ENCODE results near the gene PDCL3.
A peak's percentile ranks its signal among the peaks of the same experiment; 100 is the strongest.

The PDCL3 gene

GRCh38 chr2:100561191-100561590, 1.6 kb upstream of the PDCL3 start:
- DNase-seq, result no peak

GRCh38 chr2:100563407-100564247, 834 bp downstream of the PDCL3 start:
- DNase-seq, result no peak

DNA sequence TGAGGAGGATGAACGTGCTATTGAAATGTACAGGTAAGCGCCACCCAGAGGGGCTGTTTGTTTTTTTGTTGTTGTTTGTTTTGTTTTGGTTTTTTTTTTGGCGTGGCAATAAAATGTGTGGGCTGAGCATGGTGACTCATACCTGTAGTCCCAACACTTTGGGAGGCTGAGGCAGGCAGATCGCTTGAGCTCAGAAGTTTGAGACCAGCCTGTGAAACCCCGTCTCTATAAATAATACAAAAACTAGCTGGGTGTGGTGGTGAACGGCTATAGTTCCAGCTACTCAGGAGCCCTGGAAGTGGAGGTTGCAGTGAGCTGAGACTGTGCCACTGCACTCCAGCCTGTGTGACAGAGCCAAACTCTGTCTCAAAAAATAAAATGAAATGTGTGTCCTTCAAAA, 6.2 kb downstream of the PDCL3 start:
- DNase-seq, result no peak

DNA sequence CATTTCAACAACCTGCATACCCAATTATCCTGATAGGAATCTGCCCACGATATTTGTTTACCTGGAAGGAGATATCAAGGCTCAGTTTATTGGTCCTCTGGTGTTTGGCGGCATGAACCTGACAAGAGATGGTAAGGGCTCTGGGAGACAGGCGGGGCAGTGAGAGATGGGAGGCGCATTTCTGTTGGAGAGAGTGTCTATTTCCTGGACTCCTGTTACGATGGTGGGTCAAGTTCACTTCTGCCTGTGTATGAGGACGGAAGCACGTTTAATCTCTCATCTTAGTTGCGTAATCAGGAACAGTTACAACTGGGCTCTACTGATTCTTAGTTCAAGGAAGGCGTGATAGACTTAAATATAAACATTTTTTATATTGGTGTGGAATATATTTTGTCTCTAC, 8.9 kb downstream of the PDCL3 start:
- DNase-seq, result no peak

GRCh38 chr2:100577777-100578176, 15.0 kb downstream of the PDCL3 start:
- DNase-seq, result no peak

DNA sequence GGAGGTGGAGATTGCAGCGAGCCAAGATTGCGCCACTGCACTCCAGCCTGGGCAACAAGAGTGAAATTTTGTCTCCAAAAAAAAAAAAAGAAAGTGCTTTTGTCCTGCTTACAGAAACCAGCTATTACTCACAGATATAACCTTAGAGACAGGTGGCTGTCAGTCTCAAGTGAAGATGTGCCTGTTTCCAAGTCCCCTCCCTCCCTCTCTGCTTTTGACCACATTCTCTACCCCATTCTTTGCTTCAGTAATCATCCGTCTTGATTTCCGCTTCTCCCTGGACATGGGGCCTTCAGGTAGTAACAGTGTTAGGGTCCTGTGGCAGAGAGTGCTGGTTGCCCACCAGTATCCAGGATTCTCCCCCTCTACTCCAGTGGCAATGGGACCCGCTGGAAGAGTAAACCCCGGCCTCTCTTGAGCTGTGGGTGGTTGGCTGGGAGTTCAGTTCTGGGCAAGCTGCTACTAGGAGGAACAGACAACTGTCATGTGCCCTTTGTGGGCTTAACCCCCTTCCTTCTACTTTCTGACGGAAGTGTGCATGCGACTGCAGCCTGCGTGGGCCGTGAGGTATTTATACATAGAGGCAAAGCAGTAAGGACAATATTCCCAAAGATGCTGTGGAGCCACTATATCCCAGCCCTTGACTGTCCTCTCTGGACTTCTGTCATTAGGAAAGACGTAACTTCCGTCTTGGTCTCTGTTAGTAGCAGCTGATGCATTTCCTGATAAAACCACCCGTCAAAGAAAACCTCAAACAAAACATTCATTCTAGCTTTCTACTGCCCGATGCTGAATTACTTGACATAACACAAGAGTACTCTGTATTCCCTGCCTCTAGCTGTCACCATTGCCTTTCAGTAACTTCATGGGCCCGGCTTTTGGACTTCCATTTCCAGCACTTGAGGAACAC, 17.8 kb downstream of the PDCL3 start:
- peak; percentile 72 for DNase-seq

- DNase-seq, result no peak
Measured at GRCh38 chr2:100581277-100581612, 18.5 kb downstream of the PDCL3 start.

DNA sequence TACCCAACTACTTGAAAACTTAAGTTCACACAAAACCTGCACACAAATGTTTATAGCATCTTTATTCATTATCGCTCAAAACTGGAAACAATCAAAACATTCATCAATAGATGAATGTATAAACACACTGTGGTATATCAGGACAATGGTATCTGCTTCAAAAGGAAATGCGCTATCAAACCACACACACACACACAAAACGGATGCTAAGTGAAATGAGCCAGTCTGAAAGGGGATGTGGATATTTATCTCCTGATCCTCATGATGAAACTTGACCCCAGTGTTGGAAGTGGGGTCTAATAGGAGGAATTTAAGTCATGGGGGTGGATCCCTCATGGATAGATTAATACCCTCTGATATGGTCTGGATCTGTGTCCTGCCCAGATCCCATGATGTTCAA, 22.0 kb downstream of the PDCL3 start:
- no peak for DNase-seq

DNA sequence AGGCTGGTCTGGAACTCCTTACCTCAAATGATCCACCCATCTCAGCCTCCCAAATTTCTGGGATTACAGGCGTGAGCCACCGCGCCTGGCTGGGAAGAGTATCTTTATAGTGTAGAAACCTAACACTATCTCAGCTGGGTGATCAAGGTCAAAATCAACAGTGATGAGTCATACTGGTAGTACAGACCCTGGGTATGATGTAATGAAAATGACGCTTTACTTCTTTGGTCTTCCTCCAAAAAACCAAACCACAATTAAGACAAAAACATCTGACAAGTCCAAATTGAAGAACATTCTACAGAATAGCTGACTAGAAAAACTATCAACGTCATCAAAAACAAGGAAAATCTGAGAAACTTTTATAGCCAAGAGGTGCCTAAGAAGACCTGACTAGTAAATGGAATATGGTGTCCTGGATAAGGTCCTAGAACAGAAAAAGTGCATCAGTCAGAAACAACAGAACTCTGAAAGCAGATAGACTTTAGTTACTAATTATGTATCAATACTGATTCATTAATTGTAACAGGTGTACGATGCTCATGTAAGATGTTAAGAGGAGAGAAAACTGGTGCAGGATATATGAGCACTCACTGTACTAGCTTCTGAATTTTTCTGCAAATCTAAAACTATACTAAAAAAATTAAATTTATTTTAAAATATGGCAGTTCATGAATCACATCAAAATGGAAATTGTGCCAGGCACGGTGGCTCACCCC, 25.4 kb downstream of the PDCL3 start:
- DNase-seq, result peak; percentile 56

GRCh38 chr2:100589527-100589926, 26.7 kb downstream of the PDCL3 start:
- no peak for DNase-seq

DNA sequence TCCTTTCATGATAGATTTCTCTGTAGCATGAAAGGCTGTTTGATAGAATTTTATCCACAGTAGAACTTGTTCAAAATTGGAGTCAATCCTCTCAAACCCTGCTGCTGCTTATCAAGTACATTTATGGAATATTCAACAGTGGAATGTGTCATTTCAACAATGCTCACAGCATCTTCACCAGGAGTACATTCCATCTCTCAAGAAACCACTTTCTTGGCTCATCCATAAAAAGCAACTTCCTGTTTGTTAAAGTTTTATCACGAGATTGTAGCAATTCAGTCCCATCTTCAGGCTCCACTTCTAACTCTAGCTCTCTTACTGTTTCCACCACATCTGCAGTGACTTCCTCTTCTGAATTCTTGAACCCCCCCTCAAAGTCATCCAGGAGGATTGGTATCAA, 29.4 kb downstream of the PDCL3 start:
- no peak for DNase-seq

GRCh38 chr2:100596465-100596864, 33.7 kb downstream of the PDCL3 start:
- DNase-seq, result no peak

DNA sequence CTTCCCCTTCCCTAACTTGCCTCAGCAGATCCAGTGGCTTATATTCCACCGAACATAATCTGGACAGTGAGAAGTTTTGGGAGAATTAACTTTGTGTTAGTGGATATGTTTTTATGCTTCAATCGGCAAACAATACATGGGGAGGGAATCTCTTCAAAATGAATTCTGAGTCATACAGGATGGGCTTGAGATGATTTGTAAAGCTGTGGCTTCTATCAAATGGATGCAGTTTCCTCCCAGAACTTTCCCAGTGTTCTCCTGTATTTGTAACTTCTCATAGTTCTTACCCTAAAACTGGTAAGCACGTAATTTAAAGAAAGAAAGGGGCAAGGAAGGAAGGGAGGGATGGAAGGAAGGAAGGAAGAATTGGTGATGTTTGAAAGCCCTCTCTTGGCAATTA, 36.8 kb downstream of the PDCL3 start:
- DNase-seq, result no peak

DNA sequence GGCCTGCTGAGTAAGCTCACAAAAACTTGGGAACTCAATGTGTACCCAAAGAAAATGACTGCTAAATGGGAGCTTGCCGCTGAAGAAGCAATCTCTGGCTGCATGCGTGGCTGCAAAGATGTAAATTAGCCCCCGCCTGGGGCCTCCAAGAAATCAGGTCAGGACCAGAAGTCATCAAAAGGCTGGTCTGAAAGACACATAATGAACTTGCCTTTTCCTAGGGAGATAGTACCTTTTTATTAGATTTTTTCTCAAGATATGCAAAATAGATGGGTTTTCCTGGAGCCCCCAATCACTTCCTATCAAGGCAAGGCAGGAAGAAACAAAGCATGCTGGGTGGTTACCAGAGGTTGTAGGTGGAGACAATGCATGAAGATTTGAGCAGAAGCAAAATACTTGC, 38.9 kb downstream of the PDCL3 start:
- no peak for DNase-seq

GRCh38 chr2:100603414-100603813, 40.6 kb downstream of the PDCL3 start:
- DNase-seq, result no peak

- DNase-seq, result no peak
Measured at GRCh38 chr2:100603948-100604633, 41.3 kb downstream of the PDCL3 start.

DNA sequence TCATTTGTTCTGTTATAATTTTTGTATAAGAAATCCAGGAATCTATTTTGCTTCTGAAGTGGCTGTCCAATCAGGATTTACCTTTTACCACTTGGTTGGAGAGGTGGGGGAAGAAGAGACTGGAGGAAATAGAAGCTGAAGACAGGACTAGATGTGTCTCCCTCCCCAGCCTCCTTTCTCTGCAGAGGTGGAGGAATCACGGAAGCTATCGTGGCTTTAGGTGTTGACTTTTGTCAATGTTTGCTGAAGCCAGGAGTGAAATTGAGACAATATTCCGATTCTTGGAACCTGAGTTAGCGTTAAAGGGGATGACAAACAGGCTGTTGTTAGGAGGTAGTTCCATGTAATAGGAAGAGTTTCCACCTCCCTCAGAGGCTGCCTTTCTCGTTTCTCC, 43.5 kb downstream of the PDCL3 start:
- DNase-seq, result no peak

GRCh38 chr2:100606726-100607343, 44.0 kb downstream of the PDCL3 start:
- DNase-seq, result peak; percentile 44

DNA sequence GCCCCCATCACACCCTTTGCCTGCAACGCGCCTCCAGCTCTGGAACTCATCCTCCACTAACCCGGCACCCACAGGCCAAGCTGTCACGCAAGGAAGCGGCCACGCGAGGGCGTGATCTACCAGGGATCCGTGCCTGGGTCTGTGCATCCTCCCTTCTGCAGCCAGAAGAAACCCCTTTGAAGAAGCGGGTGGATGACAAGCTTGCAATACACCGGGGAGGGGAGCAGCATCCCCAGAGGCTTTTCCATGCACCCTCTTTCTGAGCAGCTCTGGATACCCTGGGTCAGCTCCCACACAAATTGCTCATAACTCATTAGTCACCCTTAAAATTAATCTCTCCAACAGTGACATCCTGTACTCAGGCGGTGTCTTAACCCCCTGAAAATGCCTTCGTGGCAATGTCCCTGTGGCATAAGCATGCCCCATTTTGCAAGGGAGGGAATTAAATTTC, 47.6 kb downstream of the PDCL3 start:
- DNase-seq, result peak; percentile 88

GRCh38 chr2:100611079-100612029, 48.6 kb downstream of the PDCL3 start:
- no peak for DNase-seq

DNA sequence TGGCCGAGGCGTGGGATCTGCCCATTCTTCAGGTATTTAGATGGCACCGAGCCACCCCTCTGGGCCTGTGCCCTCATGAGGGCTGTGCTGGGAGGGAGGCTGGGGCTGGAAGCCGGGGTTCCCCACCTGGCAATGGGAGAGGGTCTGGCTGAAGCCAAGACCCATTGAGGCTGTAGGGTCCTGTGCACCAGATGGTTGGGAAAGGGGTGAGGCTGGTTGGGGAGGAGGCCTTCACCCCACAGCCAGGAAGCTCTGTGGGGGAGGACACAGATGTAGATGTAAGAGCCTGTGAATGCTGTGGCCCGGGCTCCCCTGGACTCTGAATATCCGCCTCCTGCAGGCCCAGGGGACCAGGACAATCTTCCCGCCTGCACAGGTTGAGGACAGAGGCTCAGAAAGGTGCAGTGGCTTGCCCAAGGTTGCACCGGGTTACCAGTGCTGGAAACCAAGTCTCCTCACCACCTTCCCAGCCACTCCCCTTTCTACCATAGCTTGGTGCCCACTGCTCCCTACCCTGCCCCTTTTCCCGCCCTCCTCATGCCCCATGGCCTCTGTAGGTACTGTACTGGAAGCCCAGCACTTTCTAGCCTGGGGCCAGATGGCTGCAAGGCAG, 49.7 kb downstream of the PDCL3 start:
- no peak for DNase-seq

All from activated T-cell treated with anti-CD3 and anti-CD28 coated beads, Interleukin-2, amount 50 U/mL, for 1 hour (primary cell).